GM23338 (cell line): ENCODE measurements around the gene STON1. TPM values are rescaled to one million over a fixed set of nuclear protein-coding genes. Genes with fewer than 3 reads are reported as not detected.

ENCODE experiments used
- ATAC-seq: fragments of 200-7000 bp; cut with Tn5 transposase; 3 replicates; pipeline ENCODE4 v1.9.1; 2020
- DNase-seq: peaks from one replicate; pipeline ENCODE4 v3.0.0-alpha.2; 2015; ENCODE audit warnings: low spot score
- H2AFZ ChIP-seq: fragments of 200-600 bp; sonication (generic); 2 replicates; pipeline ENCODE4 v1.8.0; 2016; ENCODE audit warnings: antibody characterized with exemption, mild to moderate bottlenecking, moderate library complexity
- H3F3A ChIP-seq: fragments of 200-600 bp; sonication (generic); replicated peaks from 2 replicates; pipeline ENCODE4 v1.8.0; 2017; ENCODE audit warnings: antibody characterized with exemption, mixed run types, low read depth
- H3K27ac ChIP-seq: fragments of 200-600 bp; sonication (generic); 2 replicates; pipeline ENCODE4 v1.6.1; 2016; ENCODE audit warnings: low read depth
- H3K27me3 ChIP-seq: fragments of 200-600 bp; sonication (generic); 2 replicates; pipeline ENCODE4 v1.8.0; 2016; ENCODE audit warnings: mild to moderate bottlenecking, mixed run types, moderate library complexity; ENCODE audit not compliant: insufficient read depth
- H3K36me3 ChIP-seq: fragments of 200-600 bp; sonication (generic); 2 replicates; pipeline ENCODE4 v1.8.0; 2016; ENCODE audit warnings: mild to moderate bottlenecking; ENCODE audit not compliant: insufficient read depth
- H3K4me1 ChIP-seq: fragments of 200-600 bp; sonication (generic); 2 replicates; pipeline ENCODE4 v1.8.0; 2016; ENCODE audit warnings: mild to moderate bottlenecking, moderate library complexity; ENCODE audit not compliant: insufficient read depth
- H3K4me2 ChIP-seq: fragments of 200-600 bp; sonication (generic); 2 replicates; pipeline ENCODE4 v1.7.1; 2017; ENCODE audit warnings: mixed run types
- H3K4me3 ChIP-seq: fragments of 200-600 bp; sonication (generic); 2 replicates; pipeline ENCODE4 v1.6.1; 2016; ENCODE audit warnings: mixed run types
- H3K79me2 ChIP-seq: fragments of 200-600 bp; sonication (generic); replicated peaks from 2 replicates; pipeline ENCODE4 v1.8.0; 2017; ENCODE audit warnings: mild to moderate bottlenecking; ENCODE audit not compliant: insufficient read depth
- H3K9me2 ChIP-seq: fragments of 200-600 bp; sonication (generic); 2 replicates; pipeline ENCODE4 v1.8.0; 2017; ENCODE audit not compliant: insufficient read depth
- H4K20me1 ChIP-seq: fragments of 200-600 bp; sonication (generic); replicated peaks from 2 replicates; pipeline ENCODE4 v1.8.0; 2017; ENCODE audit warnings: mild to moderate bottlenecking; ENCODE audit not compliant: insufficient read depth
- H3K27ac Mint-ChIP-seq: 2 replicates; pipeline ENCODE4 v1.8.0; 2020; ENCODE audit warnings: inconsistent platforms, mild to moderate bottlenecking, moderate library complexity, mixed read lengths
- H3K27me3 Mint-ChIP-seq: 3 replicates; pipeline ENCODE4 v1.8.0; 2022; ENCODE audit warnings: low read depth, mild to moderate bottlenecking, moderate library complexity, mixed read lengths, inconsistent platforms; ENCODE audit not compliant: insufficient read depth, poor library complexity
- H3K36me3 Mint-ChIP-seq: 3 replicates; pipeline ENCODE4 v1.8.0; 2021; ENCODE audit warnings: low read depth, mild to moderate bottlenecking, inconsistent platforms, moderate library complexity, mixed read lengths
- H3K4me1 Mint-ChIP-seq: 3 replicates; pipeline ENCODE4 v1.8.0; 2020; ENCODE audit warnings: mild to moderate bottlenecking, inconsistent platforms, mixed read lengths
- H3K4me3 Mint-ChIP-seq: 3 replicates; pipeline ENCODE4 v1.8.0; 2021; ENCODE audit warnings: moderate library complexity, mild to moderate bottlenecking, inconsistent platforms, mixed read lengths
- H3K9me3 Mint-ChIP-seq: 3 replicates; pipeline ENCODE4 v1.8.0; 2020; ENCODE audit warnings: moderate library complexity, mild to moderate bottlenecking, inconsistent platforms, mixed read lengths
- CREB1 ChIP-seq: fragments of 250-450 bp; sonication (Bioruptor Pico); IDR thresholded peaks from 2 replicates; pipeline ENCODE4 v1.5.0; 2020; ENCODE audit warnings: low read depth, mild to moderate bottlenecking, moderate library complexity
- EZH2 ChIP-seq: fragments of 200-600 bp; sonication (generic); IDR thresholded peaks from one replicate; pipeline ENCODE4 v1.8.0; 2017; ENCODE audit warnings: antibody characterized with exemption, mild to moderate bottlenecking, low read depth; ENCODE audit not compliant: unreplicated experiment
- NANOG ChIP-seq: IDR thresholded peaks from 2 replicates; pipeline ENCODE4 v1.6.1; 2016; ENCODE audit warnings: antibody characterized with exemption, borderline replicate concordance
- REST ChIP-seq: IDR thresholded peaks from one replicate; pipeline ENCODE4 v1.6.1; 2018; ENCODE audit warnings: antibody characterized with exemption; ENCODE audit not compliant: unreplicated experiment
- ZNF114 ChIP-seq: fragments of 250-450 bp; sonication (Bioruptor Pico); IDR thresholded peaks from 2 replicates; pipeline ENCODE4 v1.5.0; 2020; ENCODE audit warnings: mild to moderate bottlenecking, moderate library complexity
- polyA plus RNA-seq: library from polyadenylated mRNA; unstranded; fragments of >200 nt; fragmentation: Nextera tagmentation; extraction: Ambion mirVana; gene quantifications from 2 replicates; pipeline ENCODE4 v1.2.1, GENCODE V29; 2016
- total RNA-seq: library from RNA; depleted of rRNA; stranded (reverse); fragments of >200 nt; shearing (Covaris generic); gene quantifications from 2 replicates; pipeline ENCODE4 v1.2.3, GENCODE V29; 2014
- TF ChIP-seq, protein P1 (sequence below): fragments of 250-450 bp; sonication (Bioruptor Pico); IDR thresholded peaks from 2 replicates; pipeline ENCODE4 v1.5.0; 2020; ENCODE audit warnings: mild to moderate bottlenecking, moderate library complexity
- TF ChIP-seq, protein P2 (sequence below), 2 experiments: fragments of 200-600 bp in 1 of 2; sonication (generic) in 1 of 2; conservative IDR thresholded peaks; 2 replicates each; pipeline versions ENCODE4 v1.5.1 to v1.6.1; 2016 to 2017; ENCODE audit warnings: antibody characterized with exemption in 2 of 2, low read depth in 2 of 2, mild to moderate bottlenecking in 2 of 2, moderate library complexity in 1 of 2

STON1 gene
- total and polyA plus RNA-seq, 2 experiments from 2014 or later: 5.4 to 14.4 TPM

DNA sequence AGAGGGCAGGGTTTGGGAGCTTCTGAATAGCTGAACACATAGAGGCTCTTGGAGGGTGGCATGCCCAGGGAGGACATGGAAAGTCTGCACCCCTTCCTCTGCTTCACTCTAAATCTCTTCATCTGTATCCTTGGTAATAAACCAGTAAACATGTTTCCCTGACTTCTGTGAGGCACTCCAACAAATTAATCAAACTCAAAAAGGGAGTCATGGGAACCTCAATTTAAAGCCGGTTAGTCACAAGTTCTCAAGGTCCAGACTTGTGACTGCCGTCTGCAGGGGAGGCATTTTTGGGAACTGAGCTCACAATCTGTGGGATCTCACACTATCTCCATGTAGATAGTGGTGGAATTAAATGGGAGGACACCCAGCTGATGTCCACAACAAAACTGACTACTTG lies 33.1 kb upstream of the STON1 start (continued):
- TF ChIP-seq, protein P1, sequence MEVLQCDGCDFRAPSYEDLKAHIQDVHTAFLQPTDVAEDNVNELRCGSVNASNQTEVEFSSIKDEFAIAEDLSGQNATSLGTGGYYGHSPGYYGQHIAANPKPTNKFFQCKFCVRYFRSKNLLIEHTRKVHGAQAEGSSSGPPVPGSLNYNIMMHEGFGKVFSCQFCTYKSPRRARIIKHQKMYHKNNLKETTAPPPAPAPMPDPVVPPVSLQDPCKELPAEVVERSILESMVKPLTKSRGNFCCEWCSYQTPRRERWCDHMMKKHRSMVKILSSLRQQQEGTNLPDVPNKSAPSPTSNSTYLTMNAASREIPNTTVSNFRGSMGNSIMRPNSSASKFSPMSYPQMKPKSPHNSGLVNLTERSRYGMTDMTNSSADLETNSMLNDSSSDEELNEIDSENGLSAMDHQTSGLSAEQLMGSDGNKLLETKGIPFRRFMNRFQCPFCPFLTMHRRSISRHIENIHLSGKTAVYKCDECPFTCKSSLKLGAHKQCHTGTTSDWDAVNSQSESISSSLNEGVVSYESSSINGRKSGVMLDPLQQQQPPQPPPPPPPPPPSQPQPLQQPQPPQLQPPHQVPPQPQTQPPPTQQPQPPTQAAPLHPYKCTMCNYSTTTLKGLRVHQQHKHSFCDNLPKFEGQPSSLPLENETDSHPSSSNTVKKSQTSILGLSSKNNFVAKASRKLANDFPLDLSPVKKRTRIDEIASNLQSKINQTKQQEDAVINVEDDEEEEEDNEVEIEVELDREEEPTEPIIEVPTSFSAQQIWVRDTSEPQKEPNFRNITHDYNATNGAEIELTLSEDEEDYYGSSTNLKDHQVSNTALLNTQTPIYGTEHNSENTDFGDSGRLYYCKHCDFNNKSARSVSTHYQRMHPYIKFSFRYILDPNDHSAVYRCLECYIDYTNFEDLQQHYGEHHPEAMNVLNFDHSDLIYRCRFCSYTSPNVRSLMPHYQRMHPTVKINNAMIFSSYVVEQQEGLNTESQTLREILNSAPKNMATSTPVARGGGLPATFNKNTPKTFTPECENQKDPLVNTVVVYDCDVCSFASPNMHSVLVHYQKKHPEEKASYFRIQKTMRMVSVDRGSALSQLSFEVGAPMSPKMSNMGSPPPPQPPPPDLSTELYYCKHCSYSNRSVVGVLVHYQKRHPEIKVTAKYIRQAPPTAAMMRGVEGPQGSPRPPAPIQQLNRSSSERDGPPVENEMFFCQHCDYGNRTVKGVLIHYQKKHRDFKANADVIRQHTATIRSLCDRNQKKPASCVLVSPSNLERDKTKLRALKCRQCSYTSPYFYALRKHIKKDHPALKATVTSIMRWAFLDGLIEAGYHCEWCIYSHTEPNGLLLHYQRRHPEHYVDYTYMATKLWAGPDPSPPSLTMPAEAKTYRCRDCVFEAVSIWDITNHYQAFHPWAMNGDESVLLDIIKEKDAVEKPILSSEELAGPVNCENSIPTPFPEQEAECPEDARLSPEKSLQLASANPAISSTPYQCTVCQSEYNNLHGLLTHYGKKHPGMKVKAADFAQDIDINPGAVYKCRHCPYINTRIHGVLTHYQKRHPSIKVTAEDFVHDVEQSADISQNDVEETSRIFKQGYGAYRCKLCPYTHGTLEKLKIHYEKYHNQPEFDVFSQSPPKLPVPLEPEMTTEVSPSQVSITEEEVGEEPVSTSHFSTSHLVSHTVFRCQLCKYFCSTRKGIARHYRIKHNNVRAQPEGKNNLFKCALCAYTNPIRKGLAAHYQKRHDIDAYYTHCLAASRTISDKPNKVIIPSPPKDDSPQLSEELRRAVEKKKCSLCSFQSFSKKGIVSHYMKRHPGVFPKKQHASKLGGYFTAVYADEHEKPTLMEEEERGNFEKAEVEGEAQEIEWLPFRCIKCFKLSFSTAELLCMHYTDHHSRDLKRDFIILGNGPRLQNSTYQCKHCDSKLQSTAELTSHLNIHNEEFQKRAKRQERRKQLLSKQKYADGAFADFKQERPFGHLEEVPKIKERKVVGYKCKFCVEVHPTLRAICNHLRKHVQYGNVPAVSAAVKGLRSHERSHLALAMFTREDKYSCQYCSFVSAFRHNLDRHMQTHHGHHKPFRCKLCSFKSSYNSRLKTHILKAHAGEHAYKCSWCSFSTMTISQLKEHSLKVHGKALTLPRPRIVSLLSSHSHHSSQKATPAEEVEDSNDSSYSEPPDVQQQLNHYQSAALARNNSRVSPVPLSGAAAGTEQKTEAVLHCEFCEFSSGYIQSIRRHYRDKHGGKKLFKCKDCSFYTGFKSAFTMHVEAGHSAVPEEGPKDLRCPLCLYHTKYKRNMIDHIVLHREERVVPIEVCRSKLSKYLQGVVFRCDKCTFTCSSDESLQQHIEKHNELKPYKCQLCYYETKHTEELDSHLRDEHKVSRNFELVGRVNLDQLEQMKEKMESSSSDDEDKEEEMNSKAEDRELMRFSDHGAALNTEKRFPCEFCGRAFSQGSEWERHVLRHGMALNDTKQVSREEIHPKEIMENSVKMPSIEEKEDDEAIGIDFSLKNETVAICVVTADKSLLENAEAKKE (CRISPR knock-in tag): no peak

DNA sequence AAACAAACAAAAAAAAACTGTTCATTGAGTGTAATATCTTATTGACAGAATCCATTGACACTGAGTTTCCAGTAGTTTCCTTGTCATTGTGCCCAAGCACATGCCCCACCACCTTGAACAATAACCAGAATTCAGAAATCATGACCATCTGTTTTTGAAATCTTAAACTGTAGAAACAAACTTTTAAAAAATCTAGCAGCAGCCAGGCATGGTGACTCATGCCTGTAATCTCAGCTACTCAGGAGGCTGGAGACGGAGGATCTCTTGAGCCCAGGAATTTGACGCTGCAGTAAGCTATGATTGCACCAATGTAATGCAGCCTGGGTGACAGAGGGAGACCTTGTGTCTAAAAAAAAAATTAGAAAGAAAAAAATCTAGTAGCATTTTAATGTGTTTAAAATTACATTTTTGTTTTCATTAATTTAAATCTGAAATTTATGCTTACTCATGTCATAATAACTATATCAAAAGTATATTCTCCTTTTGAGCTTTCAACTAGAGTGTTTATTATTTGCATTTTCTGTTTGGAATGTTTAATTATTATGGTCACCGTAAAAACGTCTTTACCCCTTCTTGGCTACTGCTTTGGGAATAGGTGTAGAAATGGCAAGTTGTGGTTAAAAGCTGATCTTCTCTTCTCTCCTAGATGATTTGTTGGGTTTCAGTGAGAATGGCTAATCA lies 25.2 kb upstream of the STON1 start:
- H4K20me1 ChIP-seq: no peaks in the 10 kb centered on the region
- H3K27ac ChIP-seq: peak overlapping the region; percentile 33; the same call in 1 of the 2 replicates
- DNase-seq (no peak), ATAC-seq (no peak)
- no peak overlapping the region for H2AFZ ChIP-seq
- H3K36me3 ChIP-seq: peaks cover 7% of the 10 kb centered on the region; the same call in 1 of the 2 replicates
- peaks cover 28% of the 10 kb centered on the region for H3K4me1 ChIP-seq
- Mint-ChIP-seq H3K27me3 (peaks cover 3% of the 10 kb centered on the region), H3K36me3 (peaks cover 31% of the 10 kb centered on the region), H3K9me3 (no peaks in the 10 kb centered on the region), H3K4me1 (peaks cover 27% of the 10 kb centered on the region), H3K27ac (no peak overlapping the region), H3K4me3 (no peak overlapping the region)
- H3K4me2 ChIP-seq: no peak overlapping the region
- no peak for TF ChIP-seq CREB1
- no peak for TF ChIP-seq ZNF114
- H3K9me2 ChIP-seq: no peaks in the 10 kb centered on the region; the same call in 1 of the 2 replicates
- no peak overlapping the region for H3K4me3 ChIP-seq
- H3F3A ChIP-seq: no peaks in the 10 kb centered on the region
- no peaks in the 10 kb centered on the region for H3K27me3 ChIP-seq
- H3K79me2 ChIP-seq: no peaks in the 10 kb centered on the region

DNA sequence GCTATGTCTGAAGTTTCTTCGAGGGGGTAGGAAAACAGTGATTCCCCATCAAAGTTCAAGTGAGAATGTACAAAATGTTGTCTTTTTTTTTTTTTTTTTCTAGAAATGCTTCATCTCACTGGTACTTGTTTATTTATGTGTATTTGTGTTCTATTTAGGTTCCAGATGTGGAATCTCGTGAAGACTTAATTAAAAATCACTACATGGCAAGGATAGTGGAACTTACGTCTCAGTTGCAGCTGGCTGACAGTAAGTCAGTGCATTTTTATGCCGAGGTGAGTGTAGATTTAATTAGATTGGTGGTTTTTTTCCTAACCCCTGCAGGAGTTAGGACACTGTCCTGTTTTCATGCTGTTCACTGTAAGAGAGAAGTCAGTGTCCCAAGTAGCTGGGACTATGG lies 22.8 kb upstream of the STON1 start:
- no peaks in the 10 kb centered on the region for H3K27me3 ChIP-seq
- no peak overlapping the region for H3K4me3 ChIP-seq
- H3K4me1 Mint-ChIP-seq: peaks cover 36% of the 10 kb centered on the region
- no peak overlapping the region for H2AFZ ChIP-seq
- peaks cover 30% of the 10 kb centered on the region for H3K36me3 Mint-ChIP-seq
- H4K20me1 ChIP-seq: no peaks in the 10 kb centered on the region
- H3K4me3 Mint-ChIP-seq: no peak overlapping the region
- peak overlapping the region; percentile 94 for H3K27ac ChIP-seq
- no peaks in the 10 kb centered on the region for H3F3A ChIP-seq
- DNase-seq (no peak), ATAC-seq (no peak)
- H3K4me2 ChIP-seq: no peak overlapping the region
- no peaks in the 10 kb centered on the region for H3K79me2 ChIP-seq
- peak overlapping the region; percentile 84 for H3K27ac Mint-ChIP-seq
- TF ChIP-seq ZNF114 (no peak), CREB1 (no peak), EZH2 (no peak), REST (no peak), NANOG (no peak)
- TF ChIP-seq, protein P2, sequence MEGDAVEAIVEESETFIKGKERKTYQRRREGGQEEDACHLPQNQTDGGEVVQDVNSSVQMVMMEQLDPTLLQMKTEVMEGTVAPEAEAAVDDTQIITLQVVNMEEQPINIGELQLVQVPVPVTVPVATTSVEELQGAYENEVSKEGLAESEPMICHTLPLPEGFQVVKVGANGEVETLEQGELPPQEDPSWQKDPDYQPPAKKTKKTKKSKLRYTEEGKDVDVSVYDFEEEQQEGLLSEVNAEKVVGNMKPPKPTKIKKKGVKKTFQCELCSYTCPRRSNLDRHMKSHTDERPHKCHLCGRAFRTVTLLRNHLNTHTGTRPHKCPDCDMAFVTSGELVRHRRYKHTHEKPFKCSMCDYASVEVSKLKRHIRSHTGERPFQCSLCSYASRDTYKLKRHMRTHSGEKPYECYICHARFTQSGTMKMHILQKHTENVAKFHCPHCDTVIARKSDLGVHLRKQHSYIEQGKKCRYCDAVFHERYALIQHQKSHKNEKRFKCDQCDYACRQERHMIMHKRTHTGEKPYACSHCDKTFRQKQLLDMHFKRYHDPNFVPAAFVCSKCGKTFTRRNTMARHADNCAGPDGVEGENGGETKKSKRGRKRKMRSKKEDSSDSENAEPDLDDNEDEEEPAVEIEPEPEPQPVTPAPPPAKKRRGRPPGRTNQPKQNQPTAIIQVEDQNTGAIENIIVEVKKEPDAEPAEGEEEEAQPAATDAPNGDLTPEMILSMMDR (conservative IDR thresholded peaks at IDR 0.05; ENCODE audit: low read depth in 2 of 2): no peak
- peaks cover 3% of the 10 kb centered on the region for H3K27me3 Mint-ChIP-seq
- H3K9me2 ChIP-seq: no peaks in the 10 kb centered on the region
- H3K36me3 ChIP-seq: no peaks in the 10 kb centered on the region
- H3K9me3 Mint-ChIP-seq: no peaks in the 10 kb centered on the region
- peaks cover 28% of the 10 kb centered on the region for H3K4me1 ChIP-seq
